Right atrium auricular region (tissue), 2 donors: Measurements from ENCODE around the gene NBAS. TPM values are rescaled to one million over a fixed set of nuclear protein-coding genes. Genes with fewer than 3 reads are reported as not detected.

Experiments
- DNase-seq: peaks from one replicate; pipeline ENCODE4 v3.0.0-alpha.2; 2019; ENCODE audit warnings: low spot score
- H3K27ac ChIP-seq, 2 donors: fragments of 200-600 bp; sonication (generic); 1 replicate in 1 of 2; 2 replicates in 1 of 2; pipeline ENCODE4 v1.5.1; 2016 to 2019
- H3K27me3 ChIP-seq, 2 donors: fragments of 200-600 bp; sonication (generic); one replicate each; pipeline versions ENCODE4 v1.5.1 to v1.6.0; 2017 to 2019
- H3K36me3 ChIP-seq: fragments of 200-600 bp; sonication (generic); one replicate; pipeline ENCODE4 v1.5.1; 2016
- H3K4me1 ChIP-seq, 2 donors: fragments of 200-600 bp; sonication (generic); one replicate each; pipeline versions ENCODE4 v1.5.1 to v1.6.0; 2017 to 2019
- H3K4me3 ChIP-seq, 2 donors: fragments of 200-600 bp; sonication (generic); 1 replicate in 1 of 2; 2 replicates in 1 of 2; pipeline ENCODE4 v1.5.1; 2017 to 2019; ENCODE audit warnings: mild to moderate bottlenecking in 1 of 2, moderate library complexity in 1 of 2
- H3K9me3 ChIP-seq, 2 donors: fragments of 200-600 bp; sonication (generic); one replicate each; pipeline ENCODE4 v1.5.1; 2019
- CTCF ChIP-seq, 2 donors: fragments of 200-600 bp; sonication (generic); IDR thresholded peaks; one replicate each; pipeline ENCODE4 v1.5.1; 2019; ENCODE audit warnings: antibody characterized with exemption in 2 of 2
- total RNA-seq, 2 donors: library from RNA; depleted of rRNA; stranded (reverse); fragments of >200 nt; gene quantifications; one replicate each; pipeline ENCODE4 v1.1.0, GENCODE V29; 2016

Gene NBAS
- total RNA-seq, 2 donors from 2014 or later = 31.1 to 39.1 TPM

GRCh38 chr2:15377202-15377601, 183.9 kb downstream of the NBAS start:
- no peak for DNase-seq
- TF ChIP-seq CTCF (IDR thresholded peaks at IDR 0.05) = no peak
- Histone ChIP-seq H3K27me3 (no peaks in the 10 kb centered on the region), H3K4me1 (no peaks in the 10 kb centered on the region), H3K27ac (no peak overlapping the region), H3K4me3 (no peak overlapping the region), H3K9me3 (no peaks in the 10 kb centered on the region), H3K36me3 (peaks cover 7% of the 10 kb centered on the region)

- H3K36me3 ChIP-seq = no peaks in the 10 kb centered on the region
- no peak for TF ChIP-seq CTCF (IDR thresholded peaks at IDR 0.05)
- H3K9me3 ChIP-seq = no peaks in the 10 kb centered on the region
- no peaks in the 10 kb centered on the region for H3K4me1 ChIP-seq
- no peak overlapping the region for H3K27ac ChIP-seq
- no peak overlapping the region for H3K4me3 ChIP-seq
- no peaks in the 10 kb centered on the region for H3K27me3 ChIP-seq
- DNase-seq = no peak
Observed at GRCh38 chr2:15372019-15372418, 189.1 kb downstream of the NBAS start.

DNA sequence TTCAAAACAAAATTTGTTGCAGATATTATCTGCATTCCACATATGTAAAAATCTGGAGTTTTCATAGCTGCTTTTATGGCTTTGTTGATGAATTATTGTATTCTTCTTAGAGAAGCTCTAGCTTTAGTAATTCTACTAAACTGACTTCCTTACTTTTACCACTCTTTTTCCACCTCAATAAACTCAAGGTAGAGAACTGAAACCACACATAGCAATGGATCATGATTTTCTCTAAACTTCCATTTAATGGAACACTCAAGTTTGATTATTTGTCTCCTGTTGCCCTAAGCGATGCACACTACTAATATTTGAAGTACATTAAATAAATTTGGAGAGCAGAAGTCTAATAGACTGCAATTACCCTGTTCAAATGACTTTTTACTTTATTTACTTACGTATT, 192.0 kb downstream of the NBAS start:
- no peak overlapping the region for H3K27ac ChIP-seq
- H3K4me1 ChIP-seq = no peaks in the 10 kb centered on the region
- H3K36me3 ChIP-seq = peaks cover 14% of the 10 kb centered on the region
- TF ChIP-seq CTCF (IDR thresholded peaks at IDR 0.05) = no peak
- no peaks in the 10 kb centered on the region for H3K9me3 ChIP-seq
- no peak for DNase-seq
- H3K27me3 ChIP-seq = no peaks in the 10 kb centered on the region
- H3K4me3 ChIP-seq = no peak overlapping the region

DNA sequence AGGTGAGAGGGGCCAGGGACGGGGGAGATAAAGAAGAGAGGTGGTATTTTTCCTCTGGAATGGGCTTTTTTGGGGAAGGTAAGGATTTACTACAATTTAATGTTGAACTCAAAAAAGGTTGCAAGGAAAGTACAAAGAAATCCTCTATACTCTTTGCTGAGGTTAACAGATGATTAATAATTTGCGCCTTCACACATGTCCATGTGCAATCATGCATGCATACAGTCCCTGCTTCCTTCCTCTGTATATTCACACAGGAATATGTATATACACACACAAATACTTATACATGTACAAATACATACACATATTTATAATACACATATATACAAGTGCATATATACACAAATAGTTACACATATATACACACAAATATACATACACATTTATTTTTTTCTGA, 193.4 kb downstream of the NBAS start:
- TF ChIP-seq CTCF (IDR thresholded peaks at IDR 0.05) = no peak
- Histone ChIP-seq H3K36me3 (peaks cover 14% of the 10 kb centered on the region), H3K4me3 (no peak overlapping the region), H3K9me3 (no peaks in the 10 kb centered on the region), H3K27ac (no peak overlapping the region), H3K27me3 (no peaks in the 10 kb centered on the region), H3K4me1 (no peaks in the 10 kb centered on the region)
- no peak for DNase-seq

DNA sequence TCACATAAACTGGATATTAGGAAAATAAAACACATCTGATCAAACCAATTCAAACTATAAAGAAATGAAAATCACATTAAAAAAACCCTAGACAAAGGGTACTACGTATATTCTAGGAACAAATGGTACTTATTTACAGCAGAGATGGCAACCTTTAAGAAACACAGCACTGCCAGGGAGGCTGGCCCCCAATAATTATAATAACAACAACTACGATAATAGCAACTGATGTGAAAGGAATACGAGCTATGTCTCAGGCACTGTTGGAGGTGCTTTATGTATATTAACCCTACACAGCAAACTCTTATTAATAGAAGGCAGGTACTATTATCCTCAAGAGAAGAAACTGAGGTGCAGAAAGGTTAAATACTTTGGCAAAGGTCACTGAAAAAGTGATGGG, 193.9 kb downstream of the NBAS start:
- H3K4me1 ChIP-seq = no peaks in the 10 kb centered on the region
- peaks cover 14% of the 10 kb centered on the region for H3K36me3 ChIP-seq
- H3K27me3 ChIP-seq = no peaks in the 10 kb centered on the region
- no peak overlapping the region for H3K4me3 ChIP-seq
- DNase-seq = no peak
- H3K9me3 ChIP-seq = no peaks in the 10 kb centered on the region
- TF ChIP-seq CTCF (IDR thresholded peaks at IDR 0.05) = no peak
- H3K27ac ChIP-seq = no peak overlapping the region

DNA sequence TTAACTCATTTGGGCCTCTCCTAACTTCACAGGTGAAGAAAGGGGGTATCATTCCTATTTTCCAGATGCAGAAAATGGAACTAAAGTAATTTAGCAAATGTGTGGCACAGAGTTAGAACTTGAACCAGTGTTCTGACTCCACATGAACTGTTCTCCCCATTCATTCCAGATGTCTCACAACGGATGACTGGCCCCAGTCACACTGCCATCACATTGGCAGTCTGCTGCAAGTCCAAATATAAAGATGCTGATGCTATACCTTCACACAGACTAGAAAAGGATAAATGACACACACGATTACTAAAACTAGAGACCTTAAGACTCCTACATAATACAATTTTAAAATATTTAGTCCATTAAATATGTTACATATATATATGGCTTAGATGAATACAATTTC, 195.7 kb downstream of the NBAS start:
- no peak overlapping the region for H3K27ac ChIP-seq
- TF ChIP-seq CTCF (IDR thresholded peaks at IDR 0.05) = no peak
- no peaks in the 10 kb centered on the region for H3K4me1 ChIP-seq
- H3K9me3 ChIP-seq = no peaks in the 10 kb centered on the region
- H3K27me3 ChIP-seq = no peaks in the 10 kb centered on the region
- peaks cover 14% of the 10 kb centered on the region for H3K36me3 ChIP-seq
- H3K4me3 ChIP-seq = no peak overlapping the region
- no peak for DNase-seq
